Lung (tissue), 16 donors: Measurements from ENCODE around the gene SEM1. TPM values are rescaled to one million over a fixed set of nuclear protein-coding genes. Genes with fewer than 3 reads are reported as not detected.
"Not testable (repeated sequence)": the region's sequence is repeated elsewhere in the genome, so short reads cannot be mapped to it uniquely, and the experiment has no call there.

Source experiments
- ATAC-seq: fragments of 200-7000 bp; cut with Tn5 transposase; one replicate; pipeline ENCODE4 v1.9.1; 2020; ENCODE audit warnings: moderate number of reproducible peaks; ENCODE audit not compliant: insufficient read depth, low FRiP score
- DNase-seq, 3 donors: peaks; one replicate each; pipeline ENCODE4 v3.0.0-alpha.2; 2013 to 2017
- H3K27ac ChIP-seq, 2 donors: one replicate each; pipeline ENCODE4 v1.5.1; 2013; ENCODE audit warnings: mild to moderate bottlenecking in 2 of 2, moderate library complexity in 2 of 2, control low read depth in 1 of 2, inconsistent platforms in 1 of 2, low read depth in 1 of 2, low read length in 1 of 2
- H3K27me3 ChIP-seq, 3 donors: one replicate each; pipeline ENCODE4 v1.5.1; 2013; ENCODE audit warnings: low read length in 2 of 3; ENCODE audit not compliant: control insufficient read depth in 3 of 3, insufficient read depth in 3 of 3
- H3K36me3 ChIP-seq, 4 donors: one replicate each; pipeline ENCODE4 v1.5.1; 2013; ENCODE audit warnings: low read length in 4 of 4, mild to moderate bottlenecking in 1 of 4, moderate library complexity in 1 of 4; ENCODE audit not compliant: control insufficient read depth in 4 of 4, insufficient read depth in 4 of 4
- H3K4me1 ChIP-seq, 5 donors: one replicate each; pipeline ENCODE4 v1.5.1; 2013; ENCODE audit warnings: low read length in 5 of 5, mild to moderate bottlenecking in 2 of 5, moderate library complexity in 1 of 5; ENCODE audit not compliant: control insufficient read depth in 5 of 5, insufficient read depth in 5 of 5
- H3K4me3 ChIP-seq: one replicate; pipeline ENCODE4 v1.5.1; 2013; ENCODE audit warnings: mild to moderate bottlenecking, control low read depth, moderate library complexity
- H3K9ac ChIP-seq, 2 donors: one replicate each; pipeline ENCODE4 v1.5.1; 2013; ENCODE audit warnings: low read length in 2 of 2, control low read depth in 1 of 2; ENCODE audit not compliant: insufficient read depth in 1 of 2
- H3K9me3 ChIP-seq, 4 donors: one replicate each; pipeline ENCODE4 v1.5.1; 2013; ENCODE audit warnings: low read length in 3 of 4, mild to moderate bottlenecking in 1 of 4, moderate library complexity in 1 of 4; ENCODE audit not compliant: control insufficient read depth in 4 of 4, insufficient read depth in 3 of 4
- WGBS, 2 donors: extraction: QIAGEN DNeasy Blood & Tissue Kit; methylation state at CpG; one replicate each; pipeline ENCODE4 v1.1.7; 2013; 5-methylcytosine and 5-hydroxymethylcytosine counted together
- long read RNA-seq, 5 donors: transcript quantifications; one replicate each; lab custom pipeline, GENCODE V29; 2026
- polyA plus RNA-seq, 2 donors: library from polyadenylated mRNA; stranded (reverse); fragments of 200-250 nt; gene quantifications; one replicate each; pipeline ENCODE4 v1.2.1, GENCODE V29; 2013
- total RNA-seq, 2 donors: library from RNA; depleted of rRNA in 1 of 2; stranded (reverse); fragments of >200 nt in 1 of 2; gene quantifications; one replicate each; pipeline ENCODE4 v1.2.1, GENCODE V29; 2014 to 2021
- TF ChIP-seq, protein P1 (sequence below): IDR thresholded peaks from 2 replicates; pipeline ENCODE4 v1.5.1; 2012; ENCODE audit warnings: mild to moderate bottlenecking; ENCODE audit errors: control extremely low read depth, extremely low read depth
- donor health status: control.
- donor health status: control.
- donor health status: Bipolar disorder and iron deficiency.
- donor health status: healthy.
- donor health status: DM: yes; HTN: yes; CAD: no.

The SEM1 gene
- total RNA-seq (10 to 100 TPM; 47.0 to 71.1 TPM), polyA plus RNA-seq (100 to 1,000 TPM in 1 of 2 donors, 10 to 100 TPM in 1; 57.0 to 190 TPM)
- long read RNA-seq, donor 1, transcript SEM1-201 (3 exons, 1,314 nt), result major isoform, 208 of 245 reads
- long read RNA-seq, donor 1, transcript SEM1-209 (2 exons, 2,773 nt), result minor isoform, 32 of 245 reads
- long read RNA-seq, donor 1, partial matches to known transcripts, result 5 of 245 reads
- long read RNA-seq, donor 1, other reads (novel, unspliced or antisense), result 0 of 245 reads
- long read RNA-seq, donor 2, transcript SEM1-209 (2 exons, 2,773 nt), result minor isoform, 9 of 129 reads
- long read RNA-seq, donor 2, transcript SEM1-201 (3 exons, 1,314 nt), result major isoform, 120 of 129 reads
- long read RNA-seq, donor 2, partial matches to known transcripts, result 0 of 129 reads
- long read RNA-seq, donor 2, other reads (novel, unspliced or antisense), result 0 of 129 reads
- long read RNA-seq, donor 3, transcript SEM1-209 (2 exons, 2,773 nt), result minor isoform, 28 of 174 reads
- long read RNA-seq, donor 3, transcript SEM1-201 (3 exons, 1,314 nt), result major isoform, 141 of 174 reads
- long read RNA-seq, donor 3, partial matches to known transcripts, result 5 of 174 reads
- long read RNA-seq, donor 3, other reads (novel, unspliced or antisense), result 0 of 174 reads
- long read RNA-seq, donor 4, transcript SEM1-201 (3 exons, 1,314 nt), result major isoform, 149 of 184 reads
- long read RNA-seq, donor 4, transcript SEM1-209 (2 exons, 2,773 nt), result minor isoform, 25 of 184 reads
- long read RNA-seq, donor 4, partial matches to known transcripts, result 10 of 184 reads
- long read RNA-seq, donor 4, other reads (novel, unspliced or antisense), result 0 of 184 reads
- long read RNA-seq, donor 5, transcript SEM1-201 (3 exons, 1,314 nt), result major isoform, 281 of 339 reads
- long read RNA-seq, donor 5, transcript SEM1-209 (2 exons, 2,773 nt), result minor isoform, 45 of 339 reads
- long read RNA-seq, donor 5, partial matches to known transcripts, result 12 of 339 reads
- long read RNA-seq, donor 5, other reads (novel, unspliced or antisense), result 0 of 339 reads

DNA sequence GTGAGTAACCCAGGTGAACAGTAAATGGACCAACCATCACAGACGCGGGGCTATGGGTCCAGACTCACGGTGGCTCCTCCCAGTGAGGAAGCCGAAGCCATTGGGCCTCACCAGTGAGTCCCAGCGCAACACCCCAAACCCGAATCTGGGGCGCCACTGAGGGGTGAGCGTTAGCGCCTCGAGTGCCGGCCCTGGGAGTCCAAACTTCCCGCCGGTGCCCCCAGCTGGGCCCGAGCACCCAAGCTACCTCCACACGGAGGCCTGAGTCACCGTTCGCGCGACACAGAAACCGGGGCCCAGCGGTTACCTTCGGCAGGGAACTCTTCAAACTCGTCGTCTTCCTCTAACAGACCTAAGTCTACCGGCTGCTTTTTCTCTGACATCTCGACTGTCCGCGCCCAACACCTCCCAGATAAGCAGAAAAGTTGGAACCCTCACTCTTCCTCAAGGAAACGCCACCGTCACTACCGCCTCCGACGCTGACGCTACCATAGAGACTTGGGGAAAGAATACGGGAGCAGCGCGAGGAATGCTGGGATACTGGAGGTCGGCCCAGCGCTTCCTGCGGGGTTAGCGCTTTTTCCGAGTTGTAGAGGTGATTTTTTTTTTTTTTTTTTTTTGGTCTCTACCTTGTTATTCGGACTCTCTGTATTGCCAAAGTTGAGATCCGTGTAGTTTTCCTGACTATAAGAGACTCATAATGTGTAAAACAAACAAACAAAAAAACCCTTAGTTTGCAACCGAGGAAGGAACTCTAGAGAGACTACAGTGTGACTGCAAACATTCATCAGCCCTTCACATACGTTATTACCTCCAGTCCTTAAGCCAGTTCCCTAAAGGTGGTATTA lies at the start of gene SEM1:
SEM1 (minus strand) TSS at position 466 of the 848 bp plus-strand sequence; CDS start at position 383, 83 bp downstream.
- Histone ChIP-seq H3K36me3 (peaks cover 0 to 5% (median 2%) of the 10 kb centered on the region in 4 donors), H3K9me3 (peaks cover 0 to 6% (median 0%) of the 10 kb centered on the region in 4 donors), H3K9ac (peak within 1 kb of the TSS; percentile 96 to 98), H3K4me3 (peak within 1 kb of the TSS; percentile 78), H3K4me1 (peaks cover 2 to 13% (median 9%) of the 10 kb centered on the region in 5 donors), H3K27ac (peak within 1 kb of the TSS; percentile 84 to 98), H3K27me3 (no peaks in the 10 kb centered on the region)
- WGBS, 2 donors, result 1% methylated on average over 46 of the region's 46 CpGs
- ATAC-seq (peak; percentile 96), DNase-seq (peak; percentile 88 to 97 (median 94))
- TF ChIP-seq, protein P1, sequence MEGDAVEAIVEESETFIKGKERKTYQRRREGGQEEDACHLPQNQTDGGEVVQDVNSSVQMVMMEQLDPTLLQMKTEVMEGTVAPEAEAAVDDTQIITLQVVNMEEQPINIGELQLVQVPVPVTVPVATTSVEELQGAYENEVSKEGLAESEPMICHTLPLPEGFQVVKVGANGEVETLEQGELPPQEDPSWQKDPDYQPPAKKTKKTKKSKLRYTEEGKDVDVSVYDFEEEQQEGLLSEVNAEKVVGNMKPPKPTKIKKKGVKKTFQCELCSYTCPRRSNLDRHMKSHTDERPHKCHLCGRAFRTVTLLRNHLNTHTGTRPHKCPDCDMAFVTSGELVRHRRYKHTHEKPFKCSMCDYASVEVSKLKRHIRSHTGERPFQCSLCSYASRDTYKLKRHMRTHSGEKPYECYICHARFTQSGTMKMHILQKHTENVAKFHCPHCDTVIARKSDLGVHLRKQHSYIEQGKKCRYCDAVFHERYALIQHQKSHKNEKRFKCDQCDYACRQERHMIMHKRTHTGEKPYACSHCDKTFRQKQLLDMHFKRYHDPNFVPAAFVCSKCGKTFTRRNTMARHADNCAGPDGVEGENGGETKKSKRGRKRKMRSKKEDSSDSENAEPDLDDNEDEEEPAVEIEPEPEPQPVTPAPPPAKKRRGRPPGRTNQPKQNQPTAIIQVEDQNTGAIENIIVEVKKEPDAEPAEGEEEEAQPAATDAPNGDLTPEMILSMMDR, result no peak

DNA sequence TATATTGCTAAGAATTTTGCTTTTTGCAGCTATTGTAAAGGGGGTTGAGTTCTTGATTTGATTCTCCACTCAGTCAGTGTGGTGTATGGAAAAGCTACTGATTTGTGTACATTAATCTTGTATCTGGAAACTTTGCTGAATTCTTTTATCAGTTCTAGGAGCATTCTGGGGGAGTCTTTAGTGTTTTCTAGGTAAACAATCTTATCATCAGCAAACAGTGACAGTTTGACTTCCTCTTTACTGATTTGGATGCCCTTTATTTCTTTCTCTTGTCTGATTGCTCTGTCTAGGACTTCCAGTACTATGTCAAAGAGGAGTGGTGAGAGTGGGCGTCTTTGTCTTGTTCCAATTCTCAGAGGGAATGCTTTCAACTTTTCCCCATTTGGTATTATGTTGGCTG lies 48.2 kb upstream of the SEM1 start:
- H3K36me3 ChIP-seq, ATAC-seq, DNase-seq, H3K4me3 ChIP-seq, H3K27ac ChIP-seq, H3K4me1 ChIP-seq, H3K9me3 ChIP-seq, H3K9ac ChIP-seq, H3K27me3 ChIP-seq: not testable (repeated sequence)
- WGBS, 2 donors, result 78 to 96% methylated on average over 1 of the region's 1 CpG

DNA sequence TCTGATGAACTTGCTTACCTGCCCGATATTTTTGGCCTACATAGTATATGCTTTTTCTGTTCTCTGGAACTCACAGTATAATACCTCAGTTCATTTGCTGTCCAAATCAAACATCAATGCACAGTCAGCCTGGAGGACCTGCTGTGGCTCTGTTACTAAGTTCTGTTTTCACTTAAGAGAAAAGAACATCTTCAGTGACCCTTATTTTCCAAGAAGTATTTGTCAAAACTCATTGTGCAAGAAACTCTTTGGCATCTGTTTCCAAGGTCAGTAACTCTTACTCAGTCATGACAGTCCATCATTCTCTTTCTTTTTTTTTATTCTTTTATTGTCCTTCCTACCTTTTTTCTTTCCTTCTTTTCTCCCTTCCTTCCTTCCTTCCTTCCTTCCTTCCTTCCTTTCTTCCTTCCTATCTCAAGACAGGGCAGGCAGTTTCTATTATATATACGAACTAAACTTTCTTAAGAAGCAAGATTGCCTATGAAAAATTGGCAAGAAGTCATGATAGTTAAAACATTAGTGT lies 37.8 kb upstream of the SEM1 start:
- WGBS, 2 donors, result 72 to 79% methylated on average over 2 of the region's 2 CpGs
- ATAC-seq (no peak), DNase-seq (no peak)
- H3K36me3 ChIP-seq, result no peaks in the 10 kb centered on the region
- no peaks in the 10 kb centered on the region for H3K4me1 ChIP-seq
- H3K9ac ChIP-seq, result no peak overlapping the region
- no peaks in the 10 kb centered on the region for H3K27me3 ChIP-seq
- H3K27ac ChIP-seq, result no peak overlapping the region
- no peak overlapping the region for H3K4me3 ChIP-seq
- TF ChIP-seq, protein P1, result no peak
- H3K9me3 ChIP-seq, result peaks cover 0 to 4% (median 0%) of the 10 kb centered on the region in 4 donors
